CD14-positive monocyte (primary cell): Measurements from ENCODE around the gene FALEC. TPM values are rescaled to one million over a fixed set of nuclear protein-coding genes. Genes with fewer than 3 reads are reported as not detected.

ENCODE experiments used
- DNase-seq, 3 donors: peaks; one replicate each; pipeline ENCODE4 v3.0.0-alpha.2; 2011 to 2022
- H2AFZ ChIP-seq: 2 replicates; pipeline ENCODE4 v1.6.0; 2012; ENCODE audit warnings: mild to moderate bottlenecking, low read depth, low read length, inconsistent platforms; ENCODE audit not compliant: insufficient read depth, poor library complexity, severe bottlenecking
- H3K27ac ChIP-seq, 2 donors: 1 replicate in 1 of 2; 2 replicates in 1 of 2; pipeline ENCODE4 v1.5.1; 2012 to 2013; ENCODE audit warnings: low read length in 2 of 2, control low read depth in 1 of 2, inconsistent platforms in 1 of 2, low read depth in 1 of 2, mild to moderate bottlenecking in 1 of 2
- H3K27me3 ChIP-seq, 2 donors: one replicate each; pipeline versions ENCODE4 v1.6.0 to v1.6.1; 2011 to 2013; ENCODE audit warnings: low read length in 2 of 2; ENCODE audit not compliant: control insufficient read depth in 2 of 2, insufficient read depth in 2 of 2
- H3K36me3 ChIP-seq, 2 donors: replicated peaks in 1 of 2; 1 replicate in 1 of 2; 2 replicates in 1 of 2; pipeline versions ENCODE4 v1.5.1 to v1.6.1; 2012 to 2013; ENCODE audit warnings: low read length in 2 of 2, control low read depth in 1 of 2, inconsistent platforms in 1 of 2, mild to moderate bottlenecking in 1 of 2; ENCODE audit not compliant: insufficient read depth in 2 of 2, control insufficient read depth in 1 of 2
- H3K4me1 ChIP-seq, 2 donors: 1 replicate in 1 of 2; 2 replicates in 1 of 2; pipeline versions ENCODE4 v1.5.1 to v1.6.1; 2012 to 2013; ENCODE audit warnings: low read length in 2 of 2, control low read depth in 1 of 2, inconsistent platforms in 1 of 2, mild to moderate bottlenecking in 1 of 2, moderate library complexity in 1 of 2; ENCODE audit not compliant: insufficient read depth in 2 of 2, control insufficient read depth in 1 of 2
- H3K4me2 ChIP-seq: replicated peaks from 2 replicates; pipeline ENCODE3; 2012; ENCODE audit warnings: low read length, moderate library complexity, mild to moderate bottlenecking; ENCODE audit not compliant: poor library complexity, severe bottlenecking; ENCODE audit errors: extremely low read depth
- H3K4me3 ChIP-seq, 3 experiments: fragments of 200-600 bp in 1 of 3; sonication (generic) in 1 of 3; replicated peaks in 1 of 3; 1 replicate in 2 of 3; 2 replicates in 1 of 3; pipeline ENCODE4 v1.5.1; 2011 to 2013; ENCODE audit warnings: low read length in 3 of 3, mild to moderate bottlenecking in 3 of 3, control low read depth in 2 of 3, low read depth in 2 of 3, inconsistent platforms in 1 of 3, moderate library complexity in 1 of 3
- H3K79me2 ChIP-seq: 2 replicates; pipeline ENCODE4 v1.6.0; 2012; ENCODE audit warnings: mild to moderate bottlenecking, control low read depth, inconsistent platforms, low read length, moderate library complexity; ENCODE audit not compliant: insufficient read depth
- H3K9ac ChIP-seq: 2 replicates; pipeline ENCODE4 v1.6.0; 2017; ENCODE audit warnings: low read length, mild to moderate bottlenecking; ENCODE audit not compliant: insufficient read depth, poor library complexity, severe bottlenecking
- H3K9me3 ChIP-seq, 2 donors: replicated peaks in 1 of 2; 1 replicate in 1 of 2; 2 replicates in 1 of 2; pipeline versions ENCODE4 v1.5.1 to v1.6.1; 2012 to 2013; ENCODE audit warnings: low read length in 2 of 2, control low read depth in 1 of 2; ENCODE audit not compliant: control insufficient read depth in 1 of 2, insufficient read depth in 1 of 2
- H4K20me1 ChIP-seq: 2 replicates; pipeline ENCODE4 v1.6.0; 2012; ENCODE audit warnings: mild to moderate bottlenecking, low read length, control low read depth, moderate library complexity; ENCODE audit not compliant: insufficient read depth
- H3K27ac Mint-ChIP-seq, 7 donors: one replicate each; pipeline ENCODE4 v1.8.0; 2020; ENCODE audit warnings: mild to moderate bottlenecking in 7 of 7, mixed read lengths in 7 of 7, moderate library complexity in 6 of 7, inconsistent platforms in 2 of 7
- H3K27me3 Mint-ChIP-seq, 3 donors: one replicate each; pipeline ENCODE4 v1.8.0; 2021 to 2022; ENCODE audit warnings: low read depth in 3 of 3, mild to moderate bottlenecking in 3 of 3, mixed read lengths in 3 of 3, moderate library complexity in 3 of 3, inconsistent platforms in 1 of 3
- H3K36me3 Mint-ChIP-seq, 2 donors: one replicate each; pipeline ENCODE4 v1.8.0; 2020; ENCODE audit warnings: mixed read lengths in 2 of 2, inconsistent platforms in 1 of 2, mild to moderate bottlenecking in 1 of 2
- H3K4me1 Mint-ChIP-seq: one replicate; pipeline ENCODE4 v1.8.0; 2020; ENCODE audit warnings: mild to moderate bottlenecking, mixed read lengths
- H3K4me3 Mint-ChIP-seq, 2 donors: one replicate each; pipeline ENCODE4 v1.8.0; 2020; ENCODE audit warnings: mild to moderate bottlenecking in 2 of 2, mixed read lengths in 2 of 2, moderate library complexity in 1 of 2
- H3K9me3 Mint-ChIP-seq, 7 donors: one replicate each; pipeline ENCODE4 v1.8.0; 2020 to 2022; ENCODE audit warnings: mixed read lengths in 7 of 7, mild to moderate bottlenecking in 6 of 7, moderate library complexity in 6 of 7, inconsistent platforms in 2 of 7
- CTCF ChIP-seq: fragments of 200-600 bp; IDR thresholded peaks from one replicate; pipeline ENCODE4 v1.8.0; 2022; ENCODE audit warnings: antibody characterized with exemption, mild to moderate bottlenecking
- WGBS: methylation state at CpG from one replicate; pipeline ENCODE4 v1.1.5; 2013; ENCODE audit warnings: missing lambda C conversion rate; ENCODE audit not compliant: insufficient coverage; 5-methylcytosine and 5-hydroxymethylcytosine counted together
- intact Hi-C, 2 donors: fragments of 100-400 bp; cut with micrococcal nuclease; formaldehyde crosslinking; loops; one replicate each; pipeline versions ENCODE4 v1.15.0 to v1.15.1; 2023
- polyA plus RNA-seq, 3 donors: library from polyadenylated mRNA; depleted of rRNA in 1 of 3; unstranded in 2 of 3; stranded (reverse) in 1 of 3; fragments of 300-500 nt in 2 of 3; fragments of >200 nt in 1 of 3; fragmentation: Illumina TruSeq in 2 of 3; gene quantifications; 1 replicate in 2 of 3; 2 replicates in 1 of 3; pipeline ENCODE4 v1.2.3, GENCODE V29; 2012 to 2021

FALEC gene
- polyA plus RNA-seq, 3 donors = not detected

- Mint-ChIP-seq H3K4me1 (peaks cover 75% of the 10 kb centered on the region), H3K36me3 (peaks cover 46 to 67% of the 10 kb centered on the region in 2 donors), H3K4me3 (peak overlapping the region; percentile 93), H3K27ac (peak overlapping the region; percentile 96 to 100 (median 98)), H3K9me3 (peaks cover 0 to 3% (median 0%) of the 10 kb centered on the region in 7 donors), H3K27me3 (peaks cover 0 to 2% (median 0%) of the 10 kb centered on the region in 3 donors)
- H3K27ac ChIP-seq = peak overlapping the region; percentile 88 to 94
- peak; percentile 65 to 73 (median 71) for DNase-seq
- peaks cover 98% of the 10 kb centered on the region for H4K20me1 ChIP-seq
- 0% methylated on average over 16 of the region's 18 CpGs for WGBS
- peak overlapping the region; percentile 77 for H3K9ac ChIP-seq
- H2AFZ ChIP-seq = peak overlapping the region; percentile 37
- no peak for TF ChIP-seq CTCF
- H3K4me3 ChIP-seq = peak overlapping the region; percentile 46 to 92 (median 61)
- peak overlapping the region; percentile 98 for H3K4me2 ChIP-seq
- H3K9me3 ChIP-seq = no peaks in the 10 kb centered on the region
- H3K79me2 ChIP-seq = peaks cover 79% of the 10 kb centered on the region
- intact Hi-C loops = loop anchor here (2.0 to 5.0 kb wide), 3 partner anchors 15 to 65 kb away; partner anchors contain the start of gene ENSA (in 1 of the 2)
- H3K27me3 ChIP-seq = no peaks in the 10 kb centered on the region
- peaks cover 19 to 36% of the 10 kb centered on the region in 2 donors for H3K36me3 ChIP-seq
- H3K4me1 ChIP-seq = peaks cover 84 to 85% of the 10 kb centered on the region in 2 donors
Observed at GRCh38 chr1:150561974-150562445, 46.5 kb downstream of the FALEC start.

- 7% methylated on average over 3 of the region's 4 CpGs for WGBS
- H3K79me2 ChIP-seq = peaks cover 82% of the 10 kb centered on the region
Observed at GRCh38 chr1:150562446-150563339, 47.1 kb downstream of the FALEC start.

More at GRCh38 chr1:150562446-150563339, 47.1 kb downstream of the FALEC start:
- Histone ChIP-seq H4K20me1 (peaks cover 98% of the 10 kb centered on the region), H3K9me3 (no peaks in the 10 kb centered on the region), H3K27ac (peak overlapping the region; percentile 88 to 94), H2AFZ (no peak overlapping the region), H3K27me3 (no peaks in the 10 kb centered on the region), H3K36me3 (peaks cover 13 to 30% of the 10 kb centered on the region in 2 donors), H3K4me1 (peaks cover 90 to 92% of the 10 kb centered on the region in 2 donors), H3K4me2 (peak overlapping the region; percentile 98), H3K4me3 (peak overlapping the region; percentile 46 to 92 (median 61)), H3K9ac (peak overlapping the region; percentile 77)
- peaks cover 82% of the 10 kb centered on the region for H3K4me1 Mint-ChIP-seq
- peak in 2 of 3 donors; percentile 36 to 52 for DNase-seq
- H3K36me3 Mint-ChIP-seq = peaks cover 42 to 68% of the 10 kb centered on the region in 2 donors
- intact Hi-C loops = loop anchor here (2.0 to 5.0 kb wide), 3 partner anchors 14 to 65 kb away; partner anchors contain the start of gene ENSA (in 1 of the 2)
- H3K4me3 Mint-ChIP-seq = peak overlapping the region; percentile 93
- H3K27ac Mint-ChIP-seq = peak overlapping the region; percentile 96 to 100 (median 98)
- H3K9me3 Mint-ChIP-seq = peaks cover 0 to 3% (median 0%) of the 10 kb centered on the region in 7 donors
- H3K27me3 Mint-ChIP-seq = peaks cover 0 to 2% (median 0%) of the 10 kb centered on the region in 3 donors
- no peak for TF ChIP-seq CTCF
